H1 (cell line): ENCODE results near the gene MARS1. TPM values are rescaled to one million over a fixed set of nuclear protein-coding genes. Genes with fewer than 3 reads are reported as not detected.

Experiments
- CHD1 ChIP-seq: IDR thresholded peaks from 2 replicates; pipeline ENCODE4 v1.6.1; 2012; ENCODE audit warnings: low read depth, low read length, improper control_type of control experiment
- polyA plus RNA-seq, 7 experiments: library from polyadenylated mRNA; depleted of rRNA in 3 of 7; stranded (reverse) in 5 of 7; unstranded in 2 of 7; fragments of >200 nt in 5 of 7; fragments of 200-250 nt in 2 of 7; gene quantifications; 1 replicate in 5 of 7; 2 replicates in 1 of 7; 4 replicates in 1 of 7; pipeline versions ENCODE4 v1.2.1 to v1.2.3, GENCODE V29; 2011 to 2013; ENCODE audit warnings: missing spikeins in 2 of 7, mixed read lengths in 2 of 7
- total RNA-seq: library from RNA; stranded (reverse); fragmentation: NEBNext Ultra II Directional; extraction: Animal tissue kit (Norgen Biotek cat#: 25700); gene quantifications from 2 replicates; pipeline ENCODE4 v1.2.1, GENCODE V29; 2021

Gene MARS1
- total and polyA plus RNA-seq, 2 of the 8 experiments (the other 6 are each of a cell fraction or from before 2014, with no cell fraction given): 194 to 407 TPM

DNA sequence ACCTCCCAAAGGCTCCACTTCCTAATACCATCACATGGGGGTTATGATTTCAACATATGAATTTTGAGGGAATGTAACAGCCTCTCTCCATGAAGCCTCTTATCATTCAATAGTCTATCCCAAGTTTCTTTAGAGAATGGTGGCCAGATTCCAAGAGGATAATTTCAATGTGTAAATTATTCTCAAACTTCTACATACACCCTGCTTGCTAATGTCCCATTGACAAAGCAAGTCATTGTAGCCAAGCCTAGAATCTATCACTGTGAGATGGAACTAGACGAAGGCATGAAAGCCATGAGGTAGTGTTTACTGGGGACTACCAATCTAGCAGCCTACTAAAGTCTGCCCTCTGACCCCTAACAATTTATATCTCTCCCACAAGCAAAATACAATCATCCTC, 49.5 kb upstream of the MARS1 start (continued):
- TF ChIP-seq CHD1: no peak
